Activated CD8-positive, alpha-beta memory T cell treated with anti-CD3 and anti-CD28 coated beads, Interleukin-2, amount 50 U/mL, for 24 hours (primary cell): ENCODE measurements around the gene ANKHD1.

Source experiments
- DNase-seq: peaks from one replicate; pipeline ENCODE4 v3.0.0-alpha.2; 2020; ENCODE audit errors: extremely low read depth

The ANKHD1 gene

GRCh38 chr5:140401362-140402257, at the start of gene ANKHD1:
Gene ANKHD1 (plus strand): TSS chr5:140401833. CDS start chr5:140401968, 135 bp downstream.
- DNase-seq = peak; percentile 95

GRCh38 chr5:140355546-140355945, 46.1 kb upstream of the ANKHD1 start:
- DNase-seq = no peak

GRCh38 chr5:140356853-140357725, 44.5 kb upstream of the ANKHD1 start:
- DNase-seq = no peak

GRCh38 chr5:140357726-140358093, 43.9 kb upstream of the ANKHD1 start:
- DNase-seq = peak; percentile 42

GRCh38 chr5:140358738-140359310, 42.8 kb upstream of the ANKHD1 start:
- DNase-seq = no peak

GRCh38 chr5:140360101-140360500, 41.5 kb upstream of the ANKHD1 start, which contains the start of gene SLC4A9:
Gene SLC4A9 (plus strand): TSS chr5:140360194. CDS start chr5:140360237, 43 bp downstream.
- no peak for DNase-seq

- no peak for DNase-seq
These were observed 40.8 kb upstream of the ANKHD1 start for GRCh38 chr5:140360681-140361479.

GRCh38 chr5:140361901-140362300, 39.7 kb upstream of the ANKHD1 start:
- no peak for DNase-seq

- DNase-seq = no peak
These were observed 39.3 kb upstream of the ANKHD1 start for GRCh38 chr5:140362311-140362710.

- DNase-seq = peak; percentile 30
These were observed 38.6 kb upstream of the ANKHD1 start for GRCh38 chr5:140362875-140363630.

GRCh38 chr5:140363631-140364471, 37.8 kb upstream of the ANKHD1 start:
- no peak for DNase-seq

GRCh38 chr5:140364472-140364765, 37.2 kb upstream of the ANKHD1 start:
- no peak for DNase-seq

- DNase-seq = no peak
These were observed 36.4 kb upstream of the ANKHD1 start for GRCh38 chr5:140365282-140365681.

- DNase-seq = no peak
These were observed 35.7 kb upstream of the ANKHD1 start for GRCh38 chr5:140365941-140366340.

- no peak for DNase-seq
These were observed 34.9 kb upstream of the ANKHD1 start for GRCh38 chr5:140366589-140367255.

GRCh38 chr5:140367256-140368013, 34.2 kb upstream of the ANKHD1 start:
- DNase-seq = no peak

GRCh38 chr5:140371356-140372151, 30.1 kb upstream of the ANKHD1 start:
- DNase-seq = no peak
